Naive thymus-derived CD8-positive, alpha-beta T cell (primary cell): ENCODE measurements around the gene KIFAP3. TPM values are rescaled to one million over a fixed set of nuclear protein-coding genes. Genes with fewer than 3 reads are reported as not detected.
"Not testable (repeated sequence)": the region's sequence is repeated elsewhere in the genome, so short reads cannot be mapped to it uniquely, and the experiment has no call there.

Experiments
- ATAC-seq, 2 donors: fragments of 150-1000 bp; cut with Tn5 transposase in 1 of 2; sonication (Bioruptor Pico), chemical (Tn5 transposase) in 1 of 2; 1 replicate in 1 of 2; 2 replicates in 1 of 2; pipeline ENCODE4 v1.10.0; 2021; ENCODE audit warnings: mild to moderate bottlenecking in 2 of 2, moderate library complexity in 2 of 2
- POLR2A ChIA-PET: fragments of 350-600 bp; sonication (Branson Sonifier 250); formaldehyde crosslinking; loops from one replicate; lab custom pipeline; 2021; ENCODE audit warnings: antibody characterized with exemption; lab: Charles Lee
- DNase-seq, 10 donors: peaks; one replicate each; pipeline versions ENCODE4 v3.0.0 to v3.0.0-alpha.2; 2020 to 2022
- H3K27ac Mint-ChIP-seq, 10 donors: one replicate each; pipeline ENCODE4 v1.8.0; 2020 to 2022; ENCODE audit warnings: mild to moderate bottlenecking in 10 of 10, mixed read lengths in 10 of 10, moderate library complexity in 4 of 10, inconsistent platforms in 1 of 10
- H3K27me3 Mint-ChIP-seq, 5 donors: one replicate each; pipeline ENCODE4 v1.8.0; 2021 to 2022; ENCODE audit warnings: mixed read lengths in 5 of 5
- H3K36me3 Mint-ChIP-seq, 3 donors: one replicate each; pipeline ENCODE4 v1.8.0; 2020 to 2022; ENCODE audit warnings: mixed read lengths in 3 of 3, mild to moderate bottlenecking in 2 of 3, inconsistent platforms in 1 of 3
- H3K4me1 Mint-ChIP-seq, 4 donors: one replicate each; pipeline ENCODE4 v1.8.0; 2021 to 2022; ENCODE audit warnings: mixed read lengths in 4 of 4
- H3K4me3 Mint-ChIP-seq, 10 donors: one replicate each; pipeline ENCODE4 v1.8.0; 2020 to 2022; ENCODE audit warnings: mild to moderate bottlenecking in 10 of 10, mixed read lengths in 10 of 10, moderate library complexity in 6 of 10, inconsistent platforms in 1 of 10
- H3K9me3 Mint-ChIP-seq, 9 donors: one replicate each; pipeline ENCODE4 v1.8.0; 2020 to 2022; ENCODE audit warnings: mixed read lengths in 9 of 9, mild to moderate bottlenecking in 3 of 9, inconsistent platforms in 1 of 9, moderate library complexity in 1 of 9
- polyA plus RNA-seq, 3 donors: library from polyadenylated mRNA; unstranded; fragments of 300-500 nt; fragmentation: Illumina TruSeq; gene quantifications; one replicate each; pipeline ENCODE4 v1.2.3, GENCODE V29; 2021
- total RNA-seq, 8 experiments: library from RNA in 2 of 8; stranded (reverse) in 2 of 8; gene quantifications; one replicate each; pipeline ENCODE4 v1.2.3 and lab custom pipeline; 2021 to 2026

Gene KIFAP3
- total and polyA plus RNA-seq, 5 experiments from 2014 or later: 10.0 to 20.8 (median 17.9) TPM

- Mint-ChIP-seq H3K4me3 (no peak overlapping the region), H3K27me3 (no peaks in the 10 kb centered on the region), H3K36me3 (peaks cover 0 to 4% (median 2%) of the 10 kb centered on the region in 3 donors), H3K9me3 (no peaks in the 10 kb centered on the region), H3K27ac (peak overlapping the region in 1 of 10 donors; percentile 33), H3K4me1 (peaks cover 4 to 8% (median 6%) of the 10 kb centered on the region in 4 donors)
- POLR2A ChIA-PET: no interaction called here
- DNase-seq (peak in 3 of 10 donors; percentile 44 to 58 (median 54)), ATAC-seq (peak; percentile 71 to 73)
Observed at GRCh38 chr1:169928438-169929209, 145.9 kb downstream of the KIFAP3 start.

- Mint-ChIP-seq H3K36me3 (peaks cover 0 to 12% (median 10%) of the 10 kb centered on the region in 3 donors), H3K4me1 (peaks cover 4 to 8% (median 6%) of the 10 kb centered on the region in 4 donors), H3K27ac (peak overlapping the region in 1 of 10 donors; percentile 43), H3K9me3 (no peaks in the 10 kb centered on the region), H3K27me3 (no peaks in the 10 kb centered on the region), H3K4me3 (no peak overlapping the region)
- POLR2A ChIA-PET: interaction anchor here (0.6 kb wide), 1 partner anchor 304 kb away, joined by 3 read pairs; no protein-coding TSS in a partner anchor
- DNase-seq: no peak
- ATAC-seq: peak in 1 of 2 donors; percentile 55
Observed at GRCh38 chr1:169925505-169926482, 148.7 kb downstream of the KIFAP3 start.

GRCh38 chr1:169924829-169925228 lies 149.7 kb downstream of the KIFAP3 start:
- Mint-ChIP-seq H3K4me1 (peaks cover 4 to 7% (median 6%) of the 10 kb centered on the region in 4 donors), H3K9me3 (no peaks in the 10 kb centered on the region), H3K4me3 (no peak overlapping the region), H3K27ac (no peak overlapping the region), H3K27me3 (no peaks in the 10 kb centered on the region), H3K36me3 (peaks cover 0 to 19% (median 14%) of the 10 kb centered on the region in 3 donors)
- DNase-seq (no peak), ATAC-seq (no peak)
- POLR2A ChIA-PET: no interaction called here

GRCh38 chr1:169924063-169924462 lies 150.4 kb downstream of the KIFAP3 start:
- no peak for DNase-seq
- no peak overlapping the region for H3K4me3 Mint-ChIP-seq
- H3K27me3 Mint-ChIP-seq: no peaks in the 10 kb centered on the region
- H3K9me3 Mint-ChIP-seq: no peaks in the 10 kb centered on the region
- POLR2A ChIA-PET: no interaction called here
- no peak for ATAC-seq
- H3K27ac Mint-ChIP-seq: no peak overlapping the region
- H3K36me3 Mint-ChIP-seq: peaks cover 0 to 26% (median 20%) of the 10 kb centered on the region in 3 donors
- H3K4me1 Mint-ChIP-seq: peaks cover 4 to 7% (median 6%) of the 10 kb centered on the region in 4 donors

- no peaks in the 10 kb centered on the region for H3K9me3 Mint-ChIP-seq
- no peaks in the 10 kb centered on the region for H3K27me3 Mint-ChIP-seq
- no peak for ATAC-seq
- peaks cover 0 to 37% (median 21%) of the 10 kb centered on the region in 3 donors for H3K36me3 Mint-ChIP-seq
- no peak overlapping the region for H3K4me3 Mint-ChIP-seq
- H3K27ac Mint-ChIP-seq: no peak overlapping the region
- peaks cover 0 to 3% (median 2%) of the 10 kb centered on the region in 4 donors for H3K4me1 Mint-ChIP-seq
- no peak for DNase-seq
- POLR2A ChIA-PET: no interaction called here
Observed at GRCh38 chr1:169921080-169921479, 153.4 kb downstream of the KIFAP3 start.

- no peak for DNase-seq
- Mint-ChIP-seq H3K27ac (no peak overlapping the region), H3K27me3 (no peaks in the 10 kb centered on the region), H3K36me3 (peaks cover 0 to 39% (median 20%) of the 10 kb centered on the region in 3 donors), H3K4me1 (no peaks in the 10 kb centered on the region), H3K4me3 (no peak overlapping the region), H3K9me3 (peaks cover 0 to 4% (median 0%) of the 10 kb centered on the region in 9 donors)
- POLR2A ChIA-PET: no interaction called here
- ATAC-seq: no peak
Observed at GRCh38 chr1:169918927-169919326, 155.6 kb downstream of the KIFAP3 start.

- H3K4me1 Mint-ChIP-seq, ATAC-seq, H3K4me3 Mint-ChIP-seq, DNase-seq, H3K27me3 Mint-ChIP-seq, POLR2A ChIA-PET, H3K9me3 Mint-ChIP-seq: not testable (repeated sequence)
- H3K36me3 Mint-ChIP-seq: peaks cover 0 to 39% (median 20%) of the 10 kb centered on the region in 3 donors
- H3K27ac Mint-ChIP-seq: peak overlapping the region in 1 of 10 donors; percentile 34
Observed at GRCh38 chr1:169918220-169918619, 156.3 kb downstream of the KIFAP3 start.

- ATAC-seq (no peak), DNase-seq (no peak)
- Mint-ChIP-seq H3K27me3 (no peaks in the 10 kb centered on the region), H3K4me3 (no peak overlapping the region), H3K27ac (no peak overlapping the region), H3K9me3 (peaks cover 0 to 11% (median 3%) of the 10 kb centered on the region in 9 donors), H3K36me3 (peaks cover 4 to 29% (median 12%) of the 10 kb centered on the region in 3 donors), H3K4me1 (no peaks in the 10 kb centered on the region)
- POLR2A ChIA-PET: no interaction called here
Observed at GRCh38 chr1:169915150-169915549, 159.3 kb downstream of the KIFAP3 start.

GRCh38 chr1:169914531-169914930 lies 160.0 kb downstream of the KIFAP3 start:
- no peaks in the 10 kb centered on the region for H3K4me1 Mint-ChIP-seq
- POLR2A ChIA-PET: no interaction called here
- H3K27me3 Mint-ChIP-seq: no peaks in the 10 kb centered on the region
- no peak for ATAC-seq
- peaks cover 0 to 11% (median 3%) of the 10 kb centered on the region in 9 donors for H3K9me3 Mint-ChIP-seq
- no peak overlapping the region for H3K4me3 Mint-ChIP-seq
- H3K27ac Mint-ChIP-seq: no peak overlapping the region
- DNase-seq: no peak
- H3K36me3 Mint-ChIP-seq: peaks cover 4 to 23% (median 7%) of the 10 kb centered on the region in 3 donors

GRCh38 chr1:169909499-169909898 lies 165.0 kb downstream of the KIFAP3 start:
- Mint-ChIP-seq H3K4me3 (no peak overlapping the region), H3K36me3 (peaks cover 2 to 5% (median 4%) of the 10 kb centered on the region in 3 donors), H3K27ac (no peak overlapping the region), H3K9me3 (peaks cover 0 to 11% (median 3%) of the 10 kb centered on the region in 9 donors), H3K4me1 (peaks cover under 1 to 10% (median 3%) of the 10 kb centered on the region in 4 donors), H3K27me3 (no peaks in the 10 kb centered on the region)
- POLR2A ChIA-PET: no interaction called here
- no peak for DNase-seq
- no peak for ATAC-seq

GRCh38 chr1:169906938-169907337 lies 167.6 kb downstream of the KIFAP3 start:
- no peak for DNase-seq
- no peak for ATAC-seq
- POLR2A ChIA-PET: no interaction called here
- H3K4me3 Mint-ChIP-seq: no peak overlapping the region
- peaks cover 11 to 26% (median 23%) of the 10 kb centered on the region in 4 donors for H3K4me1 Mint-ChIP-seq
- peaks cover 0 to 7% (median 2%) of the 10 kb centered on the region in 9 donors for H3K9me3 Mint-ChIP-seq
- H3K27ac Mint-ChIP-seq: no peak overlapping the region
- H3K36me3 Mint-ChIP-seq: peaks cover 0 to 3% (median 3%) of the 10 kb centered on the region in 3 donors
- H3K27me3 Mint-ChIP-seq: no peaks in the 10 kb centered on the region

GRCh38 chr1:169904834-169905233 lies 169.7 kb downstream of the KIFAP3 start:
- DNase-seq: no peak
- Mint-ChIP-seq H3K4me1 (peaks cover 11 to 31% (median 24%) of the 10 kb centered on the region in 4 donors), H3K9me3 (peaks cover 0 to 4% (median 0%) of the 10 kb centered on the region in 9 donors), H3K27ac (peak overlapping the region in 1 of 10 donors; percentile 12), H3K4me3 (no peak overlapping the region), H3K27me3 (peaks cover 0 to 5% (median 0%) of the 10 kb centered on the region in 5 donors), H3K36me3 (peaks cover 0 to 2% (median 0%) of the 10 kb centered on the region in 3 donors)
- ATAC-seq: no peak
- POLR2A ChIA-PET: interaction anchor here (4.0 kb wide), 1 partner anchor 11 kb away, joined by 25 read pairs; the partner anchor contains the start of gene SCYL3
